Mucosa of gallbladder (tissue), 1 donor: ENCODE data around the gene CST7. TPM values are rescaled to one million over a fixed set of nuclear protein-coding genes. Genes with fewer than 3 reads are reported as not detected.

Experiments
- DNase-seq: peaks from one replicate; pipeline ENCODE4 v3.0.0-alpha.2; 2020; ENCODE audit warnings: low spot score
- total RNA-seq: library from RNA; stranded (reverse); gene quantifications from one replicate; pipeline ENCODE4 v1.2.1, GENCODE V29; 2021
- donor health status: DM: no; HTN: no; CAD: no.

Gene CST7
- total RNA-seq, 1 donor from 2014 or later: 4.3 TPM

DNA sequence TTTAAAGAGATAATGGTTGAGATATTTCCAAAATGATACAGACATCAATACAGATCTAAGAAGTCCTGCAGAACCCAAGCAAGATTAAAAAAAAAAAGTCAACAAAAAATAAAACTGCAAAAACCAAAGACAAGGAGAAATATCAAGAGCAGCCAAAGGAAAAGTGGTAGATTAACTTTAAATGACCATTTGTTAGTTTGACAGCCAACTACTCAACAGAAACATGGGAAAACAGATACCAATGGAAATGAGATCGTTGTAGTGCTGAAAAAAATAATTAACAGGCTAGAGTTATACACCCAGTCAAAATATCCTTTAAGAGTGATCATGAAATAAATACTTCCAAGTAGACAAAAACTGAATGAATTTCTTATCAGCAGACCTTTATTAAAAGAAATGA, 53.9 kb downstream of the CST7 start:
- DNase-seq: no peak

DNA sequence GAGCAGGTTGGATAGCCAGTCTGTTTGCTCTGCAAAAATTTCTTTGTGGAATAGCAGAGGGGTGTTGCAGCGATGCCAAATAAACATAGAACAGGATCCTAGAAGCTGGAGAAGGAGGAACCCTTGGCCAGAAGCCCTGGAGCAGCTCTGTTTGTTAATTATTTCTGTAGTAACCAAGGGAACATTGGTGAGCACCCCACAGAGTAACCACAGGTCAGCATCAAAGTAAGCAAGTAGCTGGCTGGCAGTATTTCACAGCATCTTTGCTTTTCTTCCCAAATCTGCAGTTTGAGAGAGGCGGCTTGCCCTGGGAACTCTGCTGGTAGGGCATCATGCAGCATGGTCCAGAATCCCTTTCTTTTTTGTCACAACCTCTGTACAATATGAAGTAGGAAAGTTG, 56.2 kb downstream of the CST7 start:
- peak; percentile 74 for DNase-seq

DNA sequence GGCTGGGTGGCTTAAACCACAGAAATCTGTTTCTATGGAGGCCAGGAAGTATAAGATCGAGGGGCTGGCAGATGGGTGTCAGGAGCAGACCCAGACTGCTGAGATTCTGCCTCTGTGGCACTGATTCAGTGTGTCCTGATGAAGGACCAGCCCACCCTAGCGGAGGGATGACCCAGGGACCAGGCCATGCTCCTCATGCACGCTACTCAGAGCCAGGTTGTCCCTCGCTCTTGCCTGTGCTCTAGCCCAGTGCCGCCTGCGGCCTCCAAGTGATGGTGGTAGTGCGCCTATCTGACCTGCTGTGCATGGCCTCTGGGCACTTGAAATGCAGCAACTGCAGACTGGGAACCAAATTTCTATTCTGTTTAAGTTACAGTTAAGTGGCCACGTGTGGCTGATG, 56.6 kb downstream of the CST7 start:
- no peak for DNase-seq

GRCh38 chr20:25006431-25007167, 57.5 kb downstream of the CST7 start:
- DNase-seq: no peak

GRCh38 chr20:25007491-25008305, 58.6 kb downstream of the CST7 start:
- no peak for DNase-seq

DNA sequence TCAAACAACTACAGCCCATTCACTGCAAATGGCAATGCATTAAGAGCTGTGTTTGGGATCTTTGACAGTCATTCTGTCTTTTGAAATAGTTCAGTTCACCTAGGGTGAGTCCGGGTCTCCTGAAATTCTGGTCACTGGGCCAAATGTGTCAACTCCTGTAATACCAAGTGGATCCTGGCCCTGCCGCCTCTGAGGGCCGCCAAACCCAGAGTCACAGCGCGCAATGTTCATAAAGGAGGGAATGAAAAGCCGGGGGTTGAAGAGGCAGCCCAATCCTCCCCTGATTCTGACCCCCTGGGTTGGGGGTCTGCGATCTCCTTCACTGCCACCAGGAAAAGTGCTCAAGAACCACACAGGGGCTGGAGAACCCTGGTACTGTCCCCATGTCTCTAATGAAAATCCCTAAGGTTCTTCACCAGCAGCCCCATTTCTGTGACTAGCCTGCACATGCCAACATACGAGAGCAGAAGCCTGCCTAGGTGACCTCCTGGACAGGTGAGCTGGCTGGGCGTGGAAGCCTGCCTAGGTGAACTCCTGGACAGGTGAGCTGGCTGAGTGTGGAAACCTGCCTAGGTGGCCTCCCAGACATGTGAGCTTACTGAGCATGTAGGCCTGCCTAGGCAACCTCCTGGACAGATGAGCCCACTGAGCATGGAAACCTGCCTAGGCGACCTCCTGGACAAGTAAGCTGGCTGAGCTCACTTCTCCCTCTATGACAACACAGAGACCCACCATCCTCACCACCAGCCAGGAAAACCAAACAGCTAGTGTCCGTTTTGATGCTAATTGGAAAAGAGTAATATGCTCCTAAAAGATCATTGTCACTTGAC, 59.5 kb downstream of the CST7 start:
- no peak for DNase-seq

Other genes with a start within 250 kb of the CST7 start
- gene APMAP, start 43.5 kb downstream of the CST7 start, total RNA-seq: 68.8 TPM
- gene ACSS1, start 108.9 kb downstream of the CST7 start, total RNA-seq: 70.8 TPM
- gene VSX1, start 132.9 kb downstream of the CST7 start, total RNA-seq: not detected
- gene ENTPD6, start 246.4 kb downstream of the CST7 start, total RNA-seq: 133 TPM